ENCODE data around the gene ATP10B.
"Not testable (repeated sequence)": the region's sequence is repeated elsewhere in the genome, so short reads cannot be mapped to it uniquely, and the experiment has no call there.

Gene ATP10B

GRCh38 chr5:160747987-160748386 lies 104.0 kb downstream of the ATP10B start:
- no peaks in the 10 kb centered on the region for H3K9me3 ChIP-seq (ENCODE audit: low read length)
- no peak overlapping the region for H3K9ac ChIP-seq (ENCODE audit: low read length)
- H3K27me3 ChIP-seq (ENCODE audit: control insufficient read depth in 1 of 2, insufficient read depth in 2 of 2, low read length in 2 of 2) = no peaks in the 10 kb centered on the region
- H3K27ac ChIP-seq (ENCODE audit: low read depth, low read length) = no peak overlapping the region
- no peak overlapping the region for H3K4me3 ChIP-seq (ENCODE audit: low read depth in 1 of 2, low read length in 2 of 2)
- H3K36me3 ChIP-seq (ENCODE audit: insufficient read depth, low read length) = no peaks in the 10 kb centered on the region
- H3K4me1 ChIP-seq (ENCODE audit: insufficient read depth, low read length) = no peaks in the 10 kb centered on the region

GRCh38 chr5:160747559-160747958 lies 104.5 kb downstream of the ATP10B start:
- Histone ChIP-seq H3K4me3 (ENCODE audit: low read depth in 1 of 2, low read length in 2 of 2) (no peak overlapping the region), H3K4me1 (ENCODE audit: insufficient read depth, low read length) (no peaks in the 10 kb centered on the region), H3K9me3 (ENCODE audit: low read length) (no peaks in the 10 kb centered on the region), H3K27me3 (ENCODE audit: control insufficient read depth in 1 of 2, insufficient read depth in 2 of 2, low read length in 2 of 2) (no peaks in the 10 kb centered on the region), H3K27ac (ENCODE audit: low read depth, low read length) (no peak overlapping the region), H3K9ac (ENCODE audit: low read length) (no peak overlapping the region), H3K36me3 (ENCODE audit: insufficient read depth, low read length) (no peaks in the 10 kb centered on the region)

GRCh38 chr5:160744268-160745101 lies 107.5 kb downstream of the ATP10B start:
- no peaks in the 10 kb centered on the region for H3K27me3 ChIP-seq (ENCODE audit: control insufficient read depth in 1 of 2, insufficient read depth in 2 of 2, low read length in 2 of 2)
- no peak overlapping the region for H3K4me3 ChIP-seq (ENCODE audit: low read depth in 1 of 2, low read length in 2 of 2)
- H3K36me3 ChIP-seq (ENCODE audit: insufficient read depth, low read length) = no peaks in the 10 kb centered on the region
- H3K9ac ChIP-seq (ENCODE audit: low read length) = no peak overlapping the region
- no peaks in the 10 kb centered on the region for H3K4me1 ChIP-seq (ENCODE audit: insufficient read depth, low read length)
- H3K27ac ChIP-seq (ENCODE audit: low read depth, low read length) = no peak overlapping the region
- H3K9me3 ChIP-seq (ENCODE audit: low read length) = no peaks in the 10 kb centered on the region

GRCh38 chr5:160743027-160743426 lies 109.0 kb downstream of the ATP10B start:
- no peaks in the 10 kb centered on the region for H3K36me3 ChIP-seq (ENCODE audit: insufficient read depth, low read length)
- no peaks in the 10 kb centered on the region for H3K27me3 ChIP-seq (ENCODE audit: control insufficient read depth in 1 of 2, insufficient read depth in 2 of 2, low read length in 2 of 2)
- H3K9me3 ChIP-seq (ENCODE audit: low read length) = no peaks in the 10 kb centered on the region
- no peaks in the 10 kb centered on the region for H3K4me1 ChIP-seq (ENCODE audit: insufficient read depth, low read length)
- no peak overlapping the region for H3K27ac ChIP-seq (ENCODE audit: low read depth, low read length)
- no peak overlapping the region for H3K9ac ChIP-seq (ENCODE audit: low read length)
- H3K4me3 ChIP-seq (ENCODE audit: low read depth in 1 of 2, low read length in 2 of 2) = no peak overlapping the region

GRCh38 chr5:160742446-160742845 lies 109.6 kb downstream of the ATP10B start:
- Histone ChIP-seq H3K27ac (ENCODE audit: low read depth, low read length) (no peak overlapping the region), H3K4me3 (ENCODE audit: low read depth in 1 of 2, low read length in 2 of 2) (no peak overlapping the region), H3K4me1 (ENCODE audit: insufficient read depth, low read length) (no peaks in the 10 kb centered on the region), H3K9me3 (ENCODE audit: low read length) (no peaks in the 10 kb centered on the region), H3K36me3 (ENCODE audit: insufficient read depth, low read length) (no peaks in the 10 kb centered on the region), H3K27me3 (ENCODE audit: control insufficient read depth in 1 of 2, insufficient read depth in 2 of 2, low read length in 2 of 2) (no peaks in the 10 kb centered on the region), H3K9ac (ENCODE audit: low read length) (no peak overlapping the region)

- Histone ChIP-seq H3K9ac (ENCODE audit: low read length) (no peak overlapping the region), H3K4me1 (ENCODE audit: insufficient read depth, low read length) (no peaks in the 10 kb centered on the region), H3K4me3 (ENCODE audit: low read depth in 1 of 2, low read length in 2 of 2) (no peak overlapping the region), H3K36me3 (ENCODE audit: insufficient read depth, low read length) (no peaks in the 10 kb centered on the region), H3K27me3 (ENCODE audit: control insufficient read depth in 1 of 2, insufficient read depth in 2 of 2, low read length in 2 of 2) (no peaks in the 10 kb centered on the region), H3K27ac (ENCODE audit: low read depth, low read length) (no peak overlapping the region), H3K9me3 (ENCODE audit: low read length) (no peaks in the 10 kb centered on the region)
Measured at GRCh38 chr5:160727296-160727997, 124.6 kb downstream of the ATP10B start.

- no peaks in the 10 kb centered on the region for H3K9me3 ChIP-seq (ENCODE audit: low read length)
Measured at GRCh38 chr5:160726721-160727120, 125.3 kb downstream of the ATP10B start.

GRCh38 chr5:160720822-160721221 lies 131.2 kb downstream of the ATP10B start:
- no peak overlapping the region for H3K4me3 ChIP-seq (ENCODE audit: low read depth in 1 of 2, low read length in 2 of 2)
- H3K4me1 ChIP-seq (ENCODE audit: insufficient read depth, low read length) = no peaks in the 10 kb centered on the region
- H3K27me3 ChIP-seq (ENCODE audit: control insufficient read depth in 1 of 2, insufficient read depth in 2 of 2, low read length in 2 of 2) = no peaks in the 10 kb centered on the region
- H3K36me3 ChIP-seq (ENCODE audit: insufficient read depth, low read length) = no peaks in the 10 kb centered on the region
- H3K9ac ChIP-seq (ENCODE audit: low read length) = no peak overlapping the region
- no peak overlapping the region for H3K27ac ChIP-seq (ENCODE audit: low read depth, low read length)
- H3K9me3 ChIP-seq (ENCODE audit: low read length) = no peaks in the 10 kb centered on the region

More at GRCh38 chr5:160726721-160727120, 125.3 kb downstream of the ATP10B start:
- Histone ChIP-seq H3K27ac (ENCODE audit: low read depth, low read length) (no peak overlapping the region), H3K36me3 (ENCODE audit: insufficient read depth, low read length) (no peaks in the 10 kb centered on the region), H3K4me1 (ENCODE audit: insufficient read depth, low read length) (no peaks in the 10 kb centered on the region), H3K27me3 (ENCODE audit: control insufficient read depth in 1 of 2, insufficient read depth in 2 of 2, low read length in 2 of 2) (no peaks in the 10 kb centered on the region), H3K4me3 (ENCODE audit: low read depth in 1 of 2, low read length in 2 of 2) (no peak overlapping the region), H3K9ac (ENCODE audit: low read length) (no peak overlapping the region)

- not testable (repeated sequence) for H3K27me3 ChIP-seq (ENCODE audit: control insufficient read depth in 1 of 2, insufficient read depth in 2 of 2, low read length in 2 of 2); H3K4me3 ChIP-seq (ENCODE audit: low read depth in 1 of 2, low read length in 2 of 2); H3K36me3 ChIP-seq (ENCODE audit: insufficient read depth, low read length); H3K4me1 ChIP-seq (ENCODE audit: insufficient read depth, low read length); H3K9ac ChIP-seq (ENCODE audit: low read length); H3K27ac ChIP-seq (ENCODE audit: low read depth, low read length); H3K9me3 ChIP-seq (ENCODE audit: low read length)
Measured at GRCh38 chr5:160715508-160715907, 136.5 kb downstream of the ATP10B start.

GRCh38 chr5:160703547-160704189 lies 148.3 kb downstream of the ATP10B start:
- H3K27ac ChIP-seq (ENCODE audit: low read depth, low read length) = no peak overlapping the region
- H3K9ac ChIP-seq (ENCODE audit: low read length) = no peak overlapping the region
- H3K4me3 ChIP-seq (ENCODE audit: low read depth in 1 of 2, low read length in 2 of 2) = no peak overlapping the region
- no peaks in the 10 kb centered on the region for H3K4me1 ChIP-seq (ENCODE audit: insufficient read depth, low read length)
- no peaks in the 10 kb centered on the region for H3K36me3 ChIP-seq (ENCODE audit: insufficient read depth, low read length)
- no peaks in the 10 kb centered on the region for H3K27me3 ChIP-seq (ENCODE audit: control insufficient read depth in 1 of 2, insufficient read depth in 2 of 2, low read length in 2 of 2)
- H3K9me3 ChIP-seq (ENCODE audit: low read length) = no peaks in the 10 kb centered on the region

GRCh38 chr5:160702934-160703333 lies 149.1 kb downstream of the ATP10B start:
- Histone ChIP-seq H3K9ac (ENCODE audit: low read length) (no peak overlapping the region), H3K4me3 (ENCODE audit: low read depth in 1 of 2, low read length in 2 of 2) (no peak overlapping the region), H3K36me3 (ENCODE audit: insufficient read depth, low read length) (no peaks in the 10 kb centered on the region), H3K4me1 (ENCODE audit: insufficient read depth, low read length) (no peaks in the 10 kb centered on the region), H3K9me3 (ENCODE audit: low read length) (no peaks in the 10 kb centered on the region), H3K27ac (ENCODE audit: low read depth, low read length) (no peak overlapping the region), H3K27me3 (ENCODE audit: control insufficient read depth in 1 of 2, insufficient read depth in 2 of 2, low read length in 2 of 2) (no peaks in the 10 kb centered on the region)
